Type B pancreatic cell (in vitro differentiated cells): ENCODE results near the gene TMEM255B. TPM values are rescaled to one million over a fixed set of nuclear protein-coding genes. Genes with fewer than 3 reads are reported as not detected.

Experiments
- DNase-seq: peaks from one replicate; pipeline ENCODE4 v3.0.0; 2021; ENCODE audit warnings: mixed read lengths; ENCODE audit not compliant: unreplicated experiment; ENCODE audit errors: extremely low spot score
- H3K27ac Mint-ChIP-seq: 2 replicates; pipeline ENCODE4 v1.8.0; 2021; ENCODE audit warnings: mild to moderate bottlenecking, mixed read lengths
- H3K27me3 Mint-ChIP-seq: 2 replicates; pipeline ENCODE4 v1.8.0; 2021; ENCODE audit warnings: mixed read lengths
- H3K36me3 Mint-ChIP-seq: 2 replicates; pipeline ENCODE4 v1.8.0; 2021; ENCODE audit warnings: mixed read lengths
- H3K4me1 Mint-ChIP-seq: one replicate; pipeline ENCODE4 v1.8.0; 2021; ENCODE audit warnings: mixed read lengths; ENCODE audit not compliant: unreplicated experiment
- H3K4me3 Mint-ChIP-seq: 2 replicates; pipeline ENCODE4 v1.8.0; 2021; ENCODE audit warnings: mild to moderate bottlenecking, mixed read lengths
- H3K9me3 Mint-ChIP-seq: 2 replicates; pipeline ENCODE4 v1.8.0; 2021; ENCODE audit warnings: mixed read lengths
- CTCF ChIP-seq: fragments of 200-600 bp; sonication (generic); conservative IDR thresholded peaks from 2 replicates; pipeline ENCODE4 v1.5.0; 2021; ENCODE audit warnings: antibody characterized with exemption, mild to moderate bottlenecking
- total RNA-seq: library from RNA; stranded (reverse); gene quantifications from 2 replicates; pipeline ENCODE4 v1.2.1, GENCODE V29; 2021; ENCODE audit warnings: low replicate concordance

Gene TMEM255B
- total RNA-seq, 1 donor from 2014 or later = 0.92 TPM

DNA sequence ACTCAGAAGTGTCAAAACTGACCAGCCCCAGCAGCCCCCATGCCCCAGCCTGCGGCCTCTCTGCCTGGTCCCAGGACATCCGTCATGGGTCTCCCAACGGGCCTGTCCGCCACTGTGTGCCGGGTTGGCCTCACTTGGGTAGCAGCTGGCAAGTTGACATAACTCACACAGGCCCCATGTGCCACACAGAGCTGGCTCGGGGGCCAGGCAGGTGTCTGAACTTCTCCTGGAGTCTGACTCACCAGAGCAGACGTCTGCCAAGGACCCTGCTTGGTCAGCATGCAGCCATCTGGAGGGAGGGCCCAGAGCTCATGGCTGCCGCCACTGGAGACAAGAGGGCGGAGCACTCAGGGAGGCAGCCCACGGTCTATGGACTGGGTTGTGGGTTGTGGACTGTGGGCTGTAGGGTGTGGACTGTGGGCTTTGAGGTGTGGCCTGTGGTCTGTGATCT is 32.0 kb upstream of the TMEM255B start:
- Mint-ChIP-seq H3K27ac (no peak overlapping the region), H3K36me3 (no peaks in the 10 kb centered on the region), H3K4me3 (no peak overlapping the region), H3K4me1 (no peaks in the 10 kb centered on the region), H3K9me3 (no peaks in the 10 kb centered on the region), H3K27me3 (peaks cover 4% of the 10 kb centered on the region)
- TF ChIP-seq CTCF = no peak
- DNase-seq = no peak

GRCh38 chr13:113728571-113729054 is 30.4 kb upstream of the TMEM255B start:
- Mint-ChIP-seq H3K4me3 (no peak overlapping the region), H3K27ac (peak overlapping the region; percentile 70), H3K36me3 (no peaks in the 10 kb centered on the region), H3K9me3 (no peaks in the 10 kb centered on the region), H3K4me1 (no peaks in the 10 kb centered on the region), H3K27me3 (peaks cover 4% of the 10 kb centered on the region)
- no peak for TF ChIP-seq CTCF
- no peak for DNase-seq

- Mint-ChIP-seq H3K4me1 (no peaks in the 10 kb centered on the region), H3K27me3 (peaks cover 4% of the 10 kb centered on the region), H3K4me3 (no peak overlapping the region), H3K9me3 (no peaks in the 10 kb centered on the region), H3K27ac (peak overlapping the region; percentile 70), H3K36me3 (no peaks in the 10 kb centered on the region)
- DNase-seq = no peak
- no peak for TF ChIP-seq CTCF
Observed at GRCh38 chr13:113729187-113730019, 29.6 kb upstream of the TMEM255B start.

- no peaks in the 10 kb centered on the region for H3K9me3 Mint-ChIP-seq
- H3K4me1 Mint-ChIP-seq = no peaks in the 10 kb centered on the region
- no peak for DNase-seq
- no peaks in the 10 kb centered on the region for H3K36me3 Mint-ChIP-seq
- peaks cover 4% of the 10 kb centered on the region for H3K27me3 Mint-ChIP-seq
- TF ChIP-seq CTCF = no peak
- no peak overlapping the region for H3K4me3 Mint-ChIP-seq
- no peak overlapping the region for H3K27ac Mint-ChIP-seq
Observed at GRCh38 chr13:113730258-113730691, 28.8 kb upstream of the TMEM255B start.

- no peak for DNase-seq
- no peaks in the 10 kb centered on the region for H3K9me3 Mint-ChIP-seq
- H3K27me3 Mint-ChIP-seq = peaks cover 4% of the 10 kb centered on the region
- H3K4me1 Mint-ChIP-seq = no peaks in the 10 kb centered on the region
- TF ChIP-seq CTCF = no peak
- no peak overlapping the region for H3K27ac Mint-ChIP-seq
- no peak overlapping the region for H3K4me3 Mint-ChIP-seq
- no peaks in the 10 kb centered on the region for H3K36me3 Mint-ChIP-seq
Observed at GRCh38 chr13:113730831-113731191, 28.2 kb upstream of the TMEM255B start.
